SK-N-SH (cell line): ENCODE measurements around the gene ARHGAP40. TPM values are rescaled to one million over a fixed set of nuclear protein-coding genes. Genes with fewer than 3 reads are reported as not detected.

Experiments used
- CTCF ChIA-PET: fragments of 300-600, 350-600 bp; formaldehyde crosslinking; extraction: SDS; loops from one replicate; lab custom pipeline; 2021; lab: Yijun Ruan, JAX
- POLR2A ChIA-PET: fragments of 350-600 bp; sonication (Branson Sonifier 250); formaldehyde crosslinking; extraction: SDS; loops from one replicate; lab custom pipeline; 2020; ENCODE audit warnings: antibody characterized with exemption, inconsistent platforms; lab: Yijun Ruan, JAX
- DNase-seq: peaks from one replicate; pipeline ENCODE4 v3.0.0; 2012
- H2AFZ ChIP-seq: fragments of 200-600 bp; sonication (generic); 2 replicates; pipeline ENCODE4 v1.8.1; 2016; ENCODE audit warnings: antibody characterized with exemption, mild to moderate bottlenecking, low read depth
- H3F3A ChIP-seq: fragments of 200-600 bp; sonication (generic); replicated peaks from 2 replicates; pipeline ENCODE3; 2016; ENCODE audit warnings: antibody characterized with exemption, mild to moderate bottlenecking; ENCODE audit not compliant: insufficient read depth
- H3K27ac ChIP-seq, 2 experiments: fragments of 200-500 bp in 1 of 2; fragments of 200-600 bp in 1 of 2; sonication (Bioruptor generic) in 1 of 2; sonication (generic), shearing (Covaris generic) in 1 of 2; 2 replicates each; pipeline versions ENCODE4 v1.5.1 to v1.6.1; 2014 to 2016; ENCODE audit warnings: low read depth in 2 of 2, inconsistent platforms in 1 of 2, low read length in 1 of 2, mild to moderate bottlenecking in 1 of 2, mixed read lengths in 1 of 2
- H3K27me3 ChIP-seq: fragments of 200-600 bp; sonication (generic), shearing (Covaris generic); 2 replicates; pipeline ENCODE4 v1.6.1; 2016; ENCODE audit warnings: mixed run types; ENCODE audit not compliant: insufficient read depth
- H3K36me3 ChIP-seq, 2 experiments: fragments of 200-500 bp in 1 of 2; fragments of 200-600 bp in 1 of 2; sonication (Bioruptor generic) in 1 of 2; sonication (generic) in 1 of 2; replicated peaks in 1 of 2; 2 replicates each; pipeline versions ENCODE3 to v1.5.1; 2014 to 2016; ENCODE audit warnings: low read length in 1 of 2, mild to moderate bottlenecking in 1 of 2; ENCODE audit not compliant: insufficient read depth in 2 of 2, control insufficient read depth in 1 of 2
- H3K4me1 ChIP-seq, 2 experiments: fragments of 200-500 bp in 1 of 2; fragments of 200-600 bp in 1 of 2; sonication (Bioruptor generic) in 1 of 2; sonication (generic), shearing (Covaris generic) in 1 of 2; 2 replicates each; pipeline versions ENCODE4 v1.5.1 to v1.6.1; 2014 to 2016; ENCODE audit warnings: low read depth in 1 of 2, low read length in 1 of 2, mixed run types in 1 of 2; ENCODE audit not compliant: insufficient read depth in 2 of 2, control insufficient read depth in 1 of 2
- H3K4me2 ChIP-seq: fragments of 200-600 bp; sonication (generic), shearing (Covaris generic); 2 replicates; pipeline ENCODE4 v1.6.1; 2017; ENCODE audit warnings: mixed run types
- H3K4me3 ChIP-seq, 2 experiments: fragments of 200-500 bp in 1 of 2; fragments of 200-600 bp in 1 of 2; sonication (Bioruptor generic) in 1 of 2; sonication (generic), shearing (Covaris generic) in 1 of 2; 2 replicates each; pipeline versions ENCODE4 v1.5.1 to v1.8.1; 2014 to 2016; ENCODE audit warnings: low read depth in 2 of 2, inconsistent platforms in 1 of 2, low read length in 1 of 2, mild to moderate bottlenecking in 1 of 2, mixed read lengths in 1 of 2, moderate library complexity in 1 of 2
- H3K79me2 ChIP-seq: fragments of 200-600 bp; sonication (generic); 2 replicates; pipeline ENCODE4 v1.8.1; 2017; ENCODE audit warnings: mild to moderate bottlenecking; ENCODE audit not compliant: insufficient read depth
- H3K9ac ChIP-seq: fragments of 200-600 bp; sonication (generic); 2 replicates; pipeline ENCODE4 v1.6.1; 2017; ENCODE audit warnings: mixed run types
- H3K9me2 ChIP-seq: fragments of 200-600 bp; sonication (generic); 2 replicates; pipeline ENCODE4 v1.6.1; 2017; ENCODE audit warnings: mixed run types
- H3K9me3 ChIP-seq: fragments of 200-600 bp; sonication (generic); 2 replicates; pipeline ENCODE4 v1.6.1; 2017; ENCODE audit warnings: mixed run types, mild to moderate bottlenecking, moderate library complexity
- H4K20me1 ChIP-seq: fragments of 200-600 bp; sonication (generic); 2 replicates; pipeline ENCODE4 v1.6.1; 2017; ENCODE audit warnings: mild to moderate bottlenecking, mixed run types; ENCODE audit not compliant: insufficient read depth
- CHD2 ChIP-seq: fragments of 150-350 bp; IDR thresholded peaks from 2 replicates; pipeline ENCODE4 v1.6.1; 2018; ENCODE audit warnings: low read length; ENCODE audit not compliant: partially characterized antibody
- CTCF ChIP-seq: fragments of 200-600 bp; sonication (generic); IDR thresholded peaks from 2 replicates; pipeline ENCODE4 v1.6.1; 2017; ENCODE audit warnings: antibody characterized with exemption, mild to moderate bottlenecking, moderate library complexity
- ELF1 ChIP-seq: IDR thresholded peaks from 2 replicates; pipeline ENCODE4 v1.4.0; 2012
- EZH2phosphoT487 ChIP-seq: fragments of 200-600 bp; sonication (generic); IDR thresholded peaks from 2 replicates; pipeline ENCODE4 v1.6.1; 2017; ENCODE audit warnings: low read depth, mixed run types, mild to moderate bottlenecking, antibody characterized with exemption, moderate library complexity, borderline replicate concordance
- FOSL2 ChIP-seq: IDR thresholded peaks from 2 replicates; pipeline ENCODE4 v1.4.0; 2012; ENCODE audit warnings: low read depth, mild to moderate bottlenecking, moderate library complexity, borderline replicate concordance
- FOXM1 ChIP-seq: IDR thresholded peaks from 2 replicates; pipeline ENCODE4 v1.4.0; 2012; ENCODE audit warnings: low read depth, mild to moderate bottlenecking
- GABPA ChIP-seq: IDR thresholded peaks from 2 replicates; pipeline ENCODE4 v1.4.0; 2012; ENCODE audit warnings: low read depth, mild to moderate bottlenecking
- GATA2 ChIP-seq: sonication (generic); formaldehyde crosslinking; IDR thresholded peaks from 2 replicates; pipeline ENCODE4 v1.5.0; 2020; ENCODE audit warnings: mild to moderate bottlenecking, missing genetic modification reagents
- JUND ChIP-seq: IDR thresholded peaks from 2 replicates; pipeline ENCODE4 v1.4.0; 2012
- MAX ChIP-seq: IDR thresholded peaks from 2 replicates; pipeline ENCODE4 v1.4.0; 2012; ENCODE audit warnings: low read depth
- MEF2A ChIP-seq: IDR thresholded peaks from 2 replicates; pipeline ENCODE4 v1.4.0; 2012; ENCODE audit warnings: low read depth, borderline replicate concordance
- NRF1 ChIP-seq: IDR thresholded peaks from 2 replicates; pipeline ENCODE4 v1.6.1; 2012; ENCODE audit warnings: low read depth, mild to moderate bottlenecking, low read length
- RCOR1 ChIP-seq: fragments of 150-350 bp; IDR thresholded peaks from 2 replicates; pipeline ENCODE4 v1.6.1; 2017; ENCODE audit warnings: antibody characterized with exemption, low read length
- REST ChIP-seq: IDR thresholded peaks from 2 replicates; pipeline ENCODE4 v1.6.1; 2012; ENCODE audit warnings: mild to moderate bottlenecking, low read depth, low read length, moderate library complexity
- TAF1 ChIP-seq: IDR thresholded peaks from 2 replicates; pipeline ENCODE4 v1.6.1; 2012; ENCODE audit warnings: low read depth, mild to moderate bottlenecking, low read length, moderate library complexity, borderline replicate concordance
- USF2 ChIP-seq: fragments of 150-350 bp; IDR thresholded peaks from 2 replicates; pipeline ENCODE4 v1.6.1; 2017; ENCODE audit warnings: antibody characterized with exemption, low read length, low read depth, borderline replicate concordance
- WGBS: methylation state at CpG from one replicate; pipeline ENCODE4 v1.1.6; 2017; ENCODE audit warnings: low lambda C conversion rate; 5-methylcytosine and 5-hydroxymethylcytosine counted together
- polyA plus RNA-seq, 3 experiments: library from polyadenylated mRNA; depleted of rRNA; stranded (reverse); fragments of >200 nt; gene quantifications; 2 replicates each; pipeline ENCODE4 v1.2.3, GENCODE V29; 2012

The ARHGAP40 gene
- polyA plus RNA-seq, 1 of the 3 experiments (the other 2 are of a cell fraction), result 0.02 TPM

GRCh38 chr20:38604873-38605303 is 3.3 kb downstream of the ARHGAP40 start:
- ChIA-PET POLR2A (no interaction called here), CTCF (interaction anchor here (1.2 kb wide), 2 partner anchors 25 to 29 kb away, joined by 3 read pairs; no protein-coding TSS in a partner anchor)
- Histone ChIP-seq H2AFZ (no peak overlapping the region), H3K79me2 (no peaks in the 10 kb centered on the region), H4K20me1 (no peaks in the 10 kb centered on the region), H3K27me3 (no peaks in the 10 kb centered on the region; the same call in 1 of the 2 replicates), H3K36me3 (no peaks in the 10 kb centered on the region), H3K4me2 (no peak overlapping the region), H3F3A (no peaks in the 10 kb centered on the region), H3K9me2 (no peaks in the 10 kb centered on the region), H3K9me3 (no peaks in the 10 kb centered on the region), H3K4me1 (no peaks in the 10 kb centered on the region; a peak in 1 of 4 replicates), H3K27ac (no peak overlapping the region), H3K4me3 (no peak overlapping the region), H3K9ac (no peak overlapping the region)
- TF ChIP-seq NRF1, result no peak
- no peak for TF ChIP-seq REST
- no peak for TF ChIP-seq EZH2phosphoT487
- no peak for TF ChIP-seq USF2
- no peak for TF ChIP-seq GABPA
- no peak for TF ChIP-seq RCOR1
- no peak for TF ChIP-seq JUND
- no peak for TF ChIP-seq FOSL2
- no peak for TF ChIP-seq MAX
- TF ChIP-seq TAF1, result no peak
- no peak for TF ChIP-seq ELF1
- TF ChIP-seq CHD2, result no peak
- no peak for TF ChIP-seq MEF2A
- TF ChIP-seq FOXM1, result no peak
- TF ChIP-seq GATA2, result no peak
- TF ChIP-seq CTCF, result no peak
- 41% methylated on average over 4 of the region's 4 CpGs for WGBS
- no peak for DNase-seq
